ENCODE measurements around the gene EPHA4.

DNA sequence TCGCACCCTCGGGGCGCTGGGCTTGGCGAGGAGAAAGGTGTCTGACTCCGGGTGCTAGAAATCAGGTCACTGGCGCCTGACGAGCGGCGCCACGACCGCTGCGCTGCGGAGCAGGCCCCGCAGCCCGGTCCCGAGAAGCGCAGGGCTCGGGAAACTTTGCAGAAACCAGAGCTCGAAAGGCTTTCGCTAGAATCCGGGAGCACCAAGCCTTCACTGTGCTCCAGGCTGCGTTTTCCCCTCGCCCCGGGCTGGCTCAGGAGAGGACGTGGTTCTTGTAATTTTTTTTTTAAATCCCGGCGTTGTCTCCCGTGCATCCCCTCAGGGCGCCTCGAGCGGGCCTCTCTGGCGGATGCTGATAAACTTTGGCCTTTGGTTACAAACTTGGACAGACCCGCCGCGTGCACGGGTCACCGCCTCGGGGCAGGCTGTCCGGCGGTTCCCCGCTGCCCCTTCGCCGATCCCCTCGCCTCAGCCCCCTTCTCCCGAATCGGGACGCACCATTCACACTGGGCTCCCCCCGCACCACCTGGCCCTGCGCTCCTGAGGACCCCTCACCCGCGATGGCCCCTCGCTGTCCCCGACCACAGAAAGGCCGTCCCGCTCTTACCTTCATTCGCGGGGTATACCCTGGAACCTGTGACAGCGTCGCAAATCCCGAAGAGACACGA lies 419 bp downstream of the EPHA4 start:
- TF ChIP-seq CTCF (optimal IDR thresholded peaks at IDR 0.05 in 1 of 3, IDR thresholded peaks at IDR 0.05 in 1 of 3, conservative IDR thresholded peaks at IDR 0.05 in 1 of 3; ENCODE audit: extremely low read depth in 1 of 3, insufficient read depth in 2 of 3, low read length in 3 of 3) (no peak), EZH2 (IDR thresholded peaks at IDR 0.05; ENCODE audit: low read length) (no peak)

All from keratinocyte (primary cell).